BE2C (cell line): ENCODE results near the gene FUT4.

Source experiments
- DNase-seq: peaks from one replicate; pipeline ENCODE4 v3.0.0-alpha.2; 2020
- H3K27me3 ChIP-seq: fragments of 250-450 bp; sonication (Bioruptor Pico); 2 replicates; pipeline ENCODE4 v1.5.1; 2020; ENCODE audit warnings: mild to moderate bottlenecking
- H3K36me3 ChIP-seq: fragments of 250-450 bp; sonication (Bioruptor Pico); 2 replicates; pipeline ENCODE4 v1.5.1; 2020; ENCODE audit warnings: mild to moderate bottlenecking
- H3K4me1 ChIP-seq: fragments of 250-450 bp; sonication (Bioruptor Pico); 2 replicates; pipeline ENCODE4 v1.5.1; 2020
- H3K4me3 ChIP-seq: 2 replicates; pipeline ENCODE4 v1.5.1; 2011; ENCODE audit warnings: low read depth, low read length
- H3K9me3 ChIP-seq: fragments of 250-450 bp; sonication (Bioruptor Pico); 2 replicates; pipeline ENCODE4 v1.5.1; 2020
- TF ChIP-seq, protein P1 (sequence below): IDR thresholded peaks from 2 replicates; pipeline ENCODE4 v1.5.1; 2012; ENCODE audit warnings: mild to moderate bottlenecking, low read depth, low read length

Gene FUT4

DNA sequence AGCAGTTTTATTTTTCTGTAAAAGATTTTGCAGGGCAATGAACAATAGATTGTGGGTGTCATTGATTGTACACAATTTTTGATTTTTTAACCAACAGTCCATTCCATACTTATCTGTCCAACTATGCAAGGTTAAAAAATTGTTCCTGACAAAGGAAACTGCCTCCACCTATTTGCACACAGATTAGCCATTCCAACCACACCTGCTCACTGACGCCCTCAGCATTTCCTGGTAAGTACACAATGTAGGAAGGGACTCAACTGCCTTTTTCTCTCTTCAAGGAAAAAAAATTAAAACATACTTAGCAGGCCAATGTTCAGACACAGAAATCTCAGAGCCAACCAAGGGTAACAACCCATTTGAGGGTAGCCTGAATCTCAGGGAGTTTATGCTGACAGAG lies 4.3 kb upstream of the FUT4 start:
- no peaks in the 10 kb centered on the region for H3K4me1 ChIP-seq
- no peaks in the 10 kb centered on the region for H3K9me3 ChIP-seq
- H3K36me3 ChIP-seq: no peaks in the 10 kb centered on the region
- TF ChIP-seq, protein P1, sequence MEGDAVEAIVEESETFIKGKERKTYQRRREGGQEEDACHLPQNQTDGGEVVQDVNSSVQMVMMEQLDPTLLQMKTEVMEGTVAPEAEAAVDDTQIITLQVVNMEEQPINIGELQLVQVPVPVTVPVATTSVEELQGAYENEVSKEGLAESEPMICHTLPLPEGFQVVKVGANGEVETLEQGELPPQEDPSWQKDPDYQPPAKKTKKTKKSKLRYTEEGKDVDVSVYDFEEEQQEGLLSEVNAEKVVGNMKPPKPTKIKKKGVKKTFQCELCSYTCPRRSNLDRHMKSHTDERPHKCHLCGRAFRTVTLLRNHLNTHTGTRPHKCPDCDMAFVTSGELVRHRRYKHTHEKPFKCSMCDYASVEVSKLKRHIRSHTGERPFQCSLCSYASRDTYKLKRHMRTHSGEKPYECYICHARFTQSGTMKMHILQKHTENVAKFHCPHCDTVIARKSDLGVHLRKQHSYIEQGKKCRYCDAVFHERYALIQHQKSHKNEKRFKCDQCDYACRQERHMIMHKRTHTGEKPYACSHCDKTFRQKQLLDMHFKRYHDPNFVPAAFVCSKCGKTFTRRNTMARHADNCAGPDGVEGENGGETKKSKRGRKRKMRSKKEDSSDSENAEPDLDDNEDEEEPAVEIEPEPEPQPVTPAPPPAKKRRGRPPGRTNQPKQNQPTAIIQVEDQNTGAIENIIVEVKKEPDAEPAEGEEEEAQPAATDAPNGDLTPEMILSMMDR: no peak
- no peak overlapping the region for H3K4me3 ChIP-seq
- DNase-seq: no peak
- peaks cover 17% of the 10 kb centered on the region for H3K27me3 ChIP-seq

DNA sequence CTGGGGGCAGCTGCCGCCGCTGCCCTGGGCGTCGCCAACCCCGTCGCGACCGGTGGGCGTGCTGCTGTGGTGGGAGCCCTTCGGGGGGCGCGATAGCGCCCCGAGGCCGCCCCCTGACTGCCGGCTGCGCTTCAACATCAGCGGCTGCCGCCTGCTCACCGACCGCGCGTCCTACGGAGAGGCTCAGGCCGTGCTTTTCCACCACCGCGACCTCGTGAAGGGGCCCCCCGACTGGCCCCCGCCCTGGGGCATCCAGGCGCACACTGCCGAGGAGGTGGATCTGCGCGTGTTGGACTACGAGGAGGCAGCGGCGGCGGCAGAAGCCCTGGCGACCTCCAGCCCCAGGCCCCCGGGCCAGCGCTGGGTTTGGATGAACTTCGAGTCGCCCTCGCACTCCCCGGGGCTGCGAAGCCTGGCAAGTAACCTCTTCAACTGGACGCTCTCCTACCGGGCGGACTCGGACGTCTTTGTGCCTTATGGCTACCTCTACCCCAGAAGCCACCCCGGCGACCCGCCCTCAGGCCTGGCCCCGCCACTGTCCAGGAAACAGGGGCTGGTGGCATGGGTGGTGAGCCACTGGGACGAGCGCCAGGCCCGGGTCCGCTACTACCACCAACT lies 1.0 kb downstream of the FUT4 start:
- Histone ChIP-seq H3K4me3 (peak overlapping the region; percentile 73), H3K36me3 (no peaks in the 10 kb centered on the region), H3K4me1 (no peaks in the 10 kb centered on the region), H3K9me3 (no peaks in the 10 kb centered on the region), H3K27me3 (no peaks in the 10 kb centered on the region)
- TF ChIP-seq, protein P1: no peak
- no peak for DNase-seq

DNA sequence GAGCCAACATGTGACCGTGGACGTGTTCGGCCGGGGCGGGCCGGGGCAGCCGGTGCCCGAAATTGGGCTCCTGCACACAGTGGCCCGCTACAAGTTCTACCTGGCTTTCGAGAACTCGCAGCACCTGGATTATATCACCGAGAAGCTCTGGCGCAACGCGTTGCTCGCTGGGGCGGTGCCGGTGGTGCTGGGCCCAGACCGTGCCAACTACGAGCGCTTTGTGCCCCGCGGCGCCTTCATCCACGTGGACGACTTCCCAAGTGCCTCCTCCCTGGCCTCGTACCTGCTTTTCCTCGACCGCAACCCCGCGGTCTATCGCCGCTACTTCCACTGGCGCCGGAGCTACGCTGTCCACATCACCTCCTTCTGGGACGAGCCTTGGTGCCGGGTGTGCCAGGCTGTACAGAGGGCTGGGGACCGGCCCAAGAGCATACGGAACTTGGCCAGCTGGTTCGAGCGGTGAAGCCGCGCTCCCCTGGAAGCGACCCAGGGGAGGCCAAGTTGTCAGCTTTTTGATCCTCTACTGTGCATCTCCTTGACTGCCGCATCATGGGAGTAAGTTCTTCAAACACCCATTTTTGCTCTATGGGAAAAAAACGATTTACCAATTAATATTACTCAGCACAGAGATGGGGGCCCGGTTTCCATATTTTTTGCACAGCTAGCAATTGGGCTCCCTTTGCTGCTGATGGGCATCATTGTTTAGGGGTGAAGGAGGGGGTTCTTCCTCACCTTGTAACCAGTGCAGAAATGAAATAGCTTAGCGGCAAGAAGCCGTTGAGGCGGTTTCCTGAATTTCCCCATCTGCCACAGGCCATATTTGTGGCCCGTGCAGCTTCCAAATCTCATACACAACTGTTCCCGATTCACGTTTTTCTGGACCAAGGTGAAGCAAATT lies 1.8 kb downstream of the FUT4 start:
- H3K4me1 ChIP-seq: no peaks in the 10 kb centered on the region
- H3K9me3 ChIP-seq: no peaks in the 10 kb centered on the region
- H3K27me3 ChIP-seq: no peaks in the 10 kb centered on the region
- TF ChIP-seq, protein P1: no peak
- H3K4me3 ChIP-seq: no peak overlapping the region
- DNase-seq: no peak
- no peaks in the 10 kb centered on the region for H3K36me3 ChIP-seq

DNA sequence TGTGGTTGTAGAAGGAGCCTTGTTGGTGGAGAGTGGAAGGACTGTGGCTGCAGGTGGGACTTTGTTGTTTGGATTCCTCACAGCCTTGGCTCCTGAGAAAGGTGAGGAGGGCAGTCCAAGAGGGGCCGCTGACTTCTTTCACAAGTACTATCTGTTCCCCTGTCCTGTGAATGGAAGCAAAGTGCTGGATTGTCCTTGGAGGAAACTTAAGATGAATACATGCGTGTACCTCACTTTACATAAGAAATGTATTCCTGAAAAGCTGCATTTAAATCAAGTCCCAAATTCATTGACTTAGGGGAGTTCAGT lies 2.4 kb downstream of the FUT4 start:
- Histone ChIP-seq H3K4me3 (no peak overlapping the region), H3K9me3 (no peaks in the 10 kb centered on the region), H3K4me1 (no peaks in the 10 kb centered on the region), H3K27me3 (no peaks in the 10 kb centered on the region), H3K36me3 (no peaks in the 10 kb centered on the region)
- TF ChIP-seq, protein P1: no peak
- no peak for DNase-seq

DNA sequence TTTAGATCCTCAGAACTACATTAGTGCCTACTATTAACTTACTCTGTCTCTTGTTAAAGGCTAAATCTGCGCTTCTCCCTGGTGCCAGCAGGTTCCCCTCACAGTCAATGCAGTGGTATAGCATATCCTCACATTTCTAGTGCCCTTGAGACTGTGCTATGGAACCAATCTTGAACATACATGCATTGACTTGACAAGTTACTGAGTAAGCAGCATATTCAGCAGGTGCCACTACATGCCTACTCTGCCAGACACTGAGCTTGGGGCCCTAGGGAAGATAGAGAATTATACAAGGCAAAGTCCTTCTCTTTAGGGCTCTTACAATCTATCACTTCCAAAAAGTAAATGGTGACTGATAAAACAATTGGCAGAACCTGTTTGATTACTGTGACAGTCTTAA lies 3.2 kb downstream of the FUT4 start:
- no peak for DNase-seq
- H3K9me3 ChIP-seq: no peaks in the 10 kb centered on the region
- no peaks in the 10 kb centered on the region for H3K36me3 ChIP-seq
- H3K4me3 ChIP-seq: no peak overlapping the region
- TF ChIP-seq, protein P1: no peak
- H3K27me3 ChIP-seq: no peaks in the 10 kb centered on the region
- H3K4me1 ChIP-seq: no peaks in the 10 kb centered on the region

DNA sequence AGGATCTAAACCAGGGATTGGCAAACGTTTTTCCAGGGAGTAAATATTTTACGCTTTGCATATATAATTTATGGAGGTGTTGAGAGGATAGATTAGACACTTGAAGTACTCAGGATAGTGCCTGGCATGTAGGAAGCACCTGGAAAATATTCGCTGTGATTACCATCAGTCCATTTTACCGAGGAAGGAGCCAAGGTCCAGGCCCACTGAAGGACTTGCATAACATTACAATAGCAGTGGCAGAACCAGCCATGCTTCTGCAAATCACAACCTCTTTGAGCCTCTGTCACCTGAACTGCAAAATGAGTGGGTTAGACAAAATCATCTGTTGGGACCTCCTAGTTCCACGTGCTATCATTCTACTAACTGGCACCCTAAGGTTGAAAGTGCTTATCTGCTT lies 5.4 kb downstream of the FUT4 start:
- DNase-seq: no peak
- H3K4me1 ChIP-seq: no peaks in the 10 kb centered on the region
- H3K36me3 ChIP-seq: no peaks in the 10 kb centered on the region
- no peaks in the 10 kb centered on the region for H3K9me3 ChIP-seq
- H3K4me3 ChIP-seq: no peak overlapping the region
- no peaks in the 10 kb centered on the region for H3K27me3 ChIP-seq
- TF ChIP-seq, protein P1: no peak
